Measurements from ENCODE around the gene PYDC1.

PYDC1 gene

GRCh38 chr16:31216422-31217135 lies at the start of gene PYDC1:
Gene PYDC1, minus strand, starts transcription at chr16:31217135. Its CDS starts 107 bp downstream, at chr16:31217028.
- no peak for TF ChIP-seq CTCF (IDR thresholded peaks at IDR 0.05; ENCODE audit: low read depth, low read length)
- in situ Hi-C loops (cut with HindIII; ENCODE audit: low sequenced_read_pairs) = no loop called here
- DNase-seq (ENCODE audit: low read depth, low spot score) = no peak
- H3K4me3 ChIP-seq (ENCODE audit: low read depth, low read length) = no peak within 1 kb of the TSS

- in situ Hi-C loops (cut with HindIII; ENCODE audit: low sequenced_read_pairs) = no loop called here
- DNase-seq (ENCODE audit: low read depth, low spot score) = no peak
- H3K4me3 ChIP-seq (ENCODE audit: low read depth, low read length) = no peak overlapping the region
- no peak for TF ChIP-seq CTCF (IDR thresholded peaks at IDR 0.05; ENCODE audit: low read depth, low read length)
These were observed 48.7 kb upstream of the PYDC1 start for GRCh38 chr16:31265329-31266245.

- no peak for DNase-seq (ENCODE audit: low read depth, low spot score)
- H3K4me3 ChIP-seq (ENCODE audit: low read depth, low read length) = no peak overlapping the region
- no peak for TF ChIP-seq CTCF (IDR thresholded peaks at IDR 0.05; ENCODE audit: low read depth, low read length)
- in situ Hi-C loops (cut with HindIII; ENCODE audit: low sequenced_read_pairs) = no loop called here
These were observed 45.1 kb upstream of the PYDC1 start for GRCh38 chr16:31262084-31262483.

- in situ Hi-C loops (cut with HindIII; ENCODE audit: low sequenced_read_pairs) = no loop called here
- DNase-seq (ENCODE audit: low read depth, low spot score) = no peak
- H3K4me3 ChIP-seq (ENCODE audit: low read depth, low read length) = no peak overlapping the region
- TF ChIP-seq CTCF (IDR thresholded peaks at IDR 0.05; ENCODE audit: low read depth, low read length) = no peak
These were observed 43.4 kb upstream of the PYDC1 start for GRCh38 chr16:31260136-31260931.

GRCh38 chr16:31258366-31258765 lies 41.4 kb upstream of the PYDC1 start:
- in situ Hi-C loops (cut with HindIII; ENCODE audit: low sequenced_read_pairs) = no loop called here
- TF ChIP-seq CTCF (IDR thresholded peaks at IDR 0.05; ENCODE audit: low read depth, low read length) = no peak

GRCh38 chr16:31256466-31256865 lies 39.5 kb upstream of the PYDC1 start:
- in situ Hi-C loops (cut with HindIII; ENCODE audit: low sequenced_read_pairs) = no loop called here
- H3K4me3 ChIP-seq (ENCODE audit: low read depth, low read length) = no peak overlapping the region
- no peak for DNase-seq (ENCODE audit: low read depth, low spot score)
- TF ChIP-seq CTCF (IDR thresholded peaks at IDR 0.05; ENCODE audit: low read depth, low read length) = no peak

More at GRCh38 chr16:31258366-31258765, 41.4 kb upstream of the PYDC1 start:
- no peak overlapping the region for H3K4me3 ChIP-seq (ENCODE audit: low read depth, low read length)
- DNase-seq (ENCODE audit: low read depth, low spot score) = no peak

All from astrocyte of the spinal cord (primary cell).